Endothelial cell of umbilical vein (primary cell): ENCODE results near the gene HDAC10. TPM values are rescaled to one million over a fixed set of nuclear protein-coding genes. Genes with fewer than 3 reads are reported as not detected.

Source experiments
- BruUV-seq: library from RNA; stranded (reverse); fragments of 400-500 nt; replicated peaks from 2 replicates; lab custom pipeline; 2021; lab: Mats Ljungman, UMichigan
- CTCF ChIA-PET: fragments of 300-600, 350-600 bp; sonication (Branson Sonifier 250); formaldehyde crosslinking; loops from one replicate; lab custom pipeline; 2021; ENCODE audit warnings: antibody characterized with exemption, inconsistent platforms; lab: Charles Lee
- POLR2A ChIA-PET: fragments of 300-600, 350-600 bp; sonication (Branson Sonifier 250); formaldehyde crosslinking; loops from one replicate; lab custom pipeline; 2021; ENCODE audit warnings: antibody characterized with exemption, inconsistent platforms; lab: Charles Lee
- DNase-seq: peaks from one replicate; pipeline ENCODE4 v3.0.0-alpha.2; 2011; ENCODE audit warnings: low read depth, low spot score
- FAIRE-seq: peaks from 2 replicates; lab custom pipeline; 2011; peaks lifted over from hg19 to GRCh38; lab: Jason Lieb, UNC
- H2AFZ ChIP-seq: 2 replicates; pipeline ENCODE4 v1.6.0; 2012; ENCODE audit warnings: low read depth, low read length, control low read depth, inconsistent platforms
- H3K27ac ChIP-seq: 2 replicates; pipeline ENCODE4 v1.5.1; 2011; ENCODE audit warnings: low read depth, mild to moderate bottlenecking, control low read depth, low read length, moderate library complexity; ENCODE audit not compliant: insufficient read depth
- H3K27me3 ChIP-seq, 2 experiments: 2 replicates each; pipeline versions ENCODE4 v1.6.0 to v1.6.1; 2011; ENCODE audit warnings: low read length in 2 of 2, mixed read lengths in 1 of 2; ENCODE audit not compliant: control insufficient read depth in 2 of 2, insufficient read depth in 2 of 2
- H3K36me3 ChIP-seq, 2 experiments: 2 replicates in 1 of 2; 3 replicates in 1 of 2; pipeline ENCODE4 v1.5.1; 2011; ENCODE audit warnings: low read length in 2 of 2, mild to moderate bottlenecking in 1 of 2, moderate library complexity in 1 of 2; ENCODE audit not compliant: control insufficient read depth in 2 of 2, insufficient read depth in 2 of 2; ENCODE audit errors: extremely low read depth in 1 of 2
- H3K4me1 ChIP-seq: 3 replicates; pipeline ENCODE4 v1.5.1; 2011; ENCODE audit warnings: mild to moderate bottlenecking, low read length; ENCODE audit not compliant: control insufficient read depth, insufficient read depth; ENCODE audit errors: extremely low read depth
- H3K4me2 ChIP-seq: 2 replicates; pipeline ENCODE4 v1.6.1; 2011; ENCODE audit warnings: low read length, control low read depth, mixed read lengths; ENCODE audit not compliant: insufficient read depth
- H3K4me3 ChIP-seq, 3 experiments: fragments of 200-600 bp in 1 of 3; sonication (generic), shearing (Covaris generic) in 1 of 3; replicated peaks in 1 of 3; 2 replicates each; pipeline ENCODE4 v1.5.1; 2011 to 2016; ENCODE audit warnings: control low read depth in 3 of 3, low read length in 3 of 3, mild to moderate bottlenecking in 2 of 3, inconsistent platforms in 1 of 3, low read depth in 1 of 3, moderate library complexity in 1 of 3; ENCODE audit not compliant: insufficient read depth in 1 of 3
- H3K79me2 ChIP-seq: 2 replicates; pipeline ENCODE4 v1.6.0; 2012; ENCODE audit warnings: low read length, inconsistent platforms; ENCODE audit not compliant: control insufficient read depth, insufficient read depth
- H3K9ac ChIP-seq: replicated peaks from 2 replicates; pipeline ENCODE3; 2011; ENCODE audit warnings: low read length, control low read depth; ENCODE audit not compliant: insufficient read depth; ENCODE audit errors: extremely low read depth
- H3K9me1 ChIP-seq: replicated peaks from 3 replicates; pipeline ENCODE4 v1.6.0; 2011; ENCODE audit warnings: mild to moderate bottlenecking, low read length; ENCODE audit not compliant: control insufficient read depth, insufficient read depth; ENCODE audit errors: extremely low read depth
- H3K9me3 ChIP-seq: replicated peaks from 2 replicates; pipeline ENCODE4 v1.5.1; 2012; ENCODE audit warnings: low read length, inconsistent platforms; ENCODE audit not compliant: control insufficient read depth, insufficient read depth
- H4K20me1 ChIP-seq: replicated peaks from 2 replicates; pipeline ENCODE3; 2011; ENCODE audit warnings: mild to moderate bottlenecking, low read length; ENCODE audit not compliant: control insufficient read depth, insufficient read depth; ENCODE audit errors: extremely low read depth
- EZH2 ChIP-seq: IDR thresholded peaks from 2 replicates; pipeline ENCODE4 v1.6.1; 2012; ENCODE audit warnings: borderline replicate concordance, low read depth, mild to moderate bottlenecking, moderate library complexity, low read length, inconsistent platforms; ENCODE audit not compliant: severe bottlenecking
- FOS ChIP-seq: IDR thresholded peaks from 2 replicates; pipeline ENCODE4 v1.6.1; 2011; ENCODE audit warnings: mild to moderate bottlenecking, low read length, moderate library complexity, borderline replicate concordance; ENCODE audit not compliant: insufficient read depth
- GATA2 ChIP-seq: IDR thresholded peaks from 2 replicates; pipeline ENCODE4 v1.7.0; 2011; ENCODE audit warnings: low read depth, mild to moderate bottlenecking, moderate library complexity, mixed read lengths, low read length; ENCODE audit not compliant: insufficient read length, insufficient read depth
- JUN ChIP-seq: IDR thresholded peaks from 2 replicates; pipeline ENCODE4 v1.6.1; 2011; ENCODE audit warnings: borderline replicate concordance, low read depth; ENCODE audit not compliant: insufficient read length, insufficient read depth
- MYC ChIP-seq: IDR thresholded peaks from one replicate; pipeline ENCODE4 v1.6.1; 2011; ENCODE audit warnings: mild to moderate bottlenecking, low read depth, low read length
- POLR2A ChIP-seq: IDR thresholded peaks from 2 replicates; pipeline ENCODE4 v1.6.1; 2012; ENCODE audit warnings: low read depth, mild to moderate bottlenecking, control low read depth, low read length
- POLR2AphosphoS5 ChIP-seq: IDR thresholded peaks from 2 replicates; pipeline ENCODE4 v1.6.1; 2012; ENCODE audit warnings: low read depth, mild to moderate bottlenecking, control low read depth, low read length, moderate library complexity; ENCODE audit not compliant: insufficient read depth
- dilution Hi-C: fragments of 300-500 bp; cut with MboI; formaldehyde crosslinking; loops from one replicate; pipeline ENCODE4 v1.15.0; 2019; ENCODE audit warnings: low sequenced_read_pairs; ENCODE audit not compliant: extremely low pct_ligation_motif_present
- intact Hi-C: fragments of 100-400 bp; cut with micrococcal nuclease; formaldehyde crosslinking; loops from one replicate; pipeline ENCODE4 v1.10.0; 2022
- polyA plus RNA-seq, 4 experiments: library from polyadenylated mRNA; depleted of rRNA in 3 of 4; stranded (reverse) in 3 of 4; unstranded in 1 of 4; fragments of >200 nt; gene quantifications; 2 replicates each; pipeline versions ENCODE4 v1.2.1 to v1.2.3, GENCODE V29; 2011 to 2012; ENCODE audit warnings: missing spikeins in 1 of 4
- total RNA-seq: library from RNA; stranded (reverse); gene quantifications from 2 replicates; pipeline ENCODE4 v1.2.3, GENCODE V29; 2021
- TF ChIP-seq, protein P1 (sequence below), 2 donors: IDR thresholded peaks; 1 replicate in 1 of 2; 2 replicates in 1 of 2; pipeline ENCODE4 v1.5.1; 2011; ENCODE audit warnings: low read length in 2 of 2, mild to moderate bottlenecking in 2 of 2, moderate library complexity in 2 of 2, control low read depth in 1 of 2, inconsistent platforms in 1 of 2, low read depth in 1 of 2; ENCODE audit not compliant: insufficient read depth in 1 of 2; ENCODE audit errors: extremely low read depth in 1 of 2
- TF ChIP-seq, protein P2 (sequence below): IDR thresholded peaks from 2 replicates; pipeline ENCODE4 v1.6.1; 2011; ENCODE audit not compliant: insufficient read depth, insufficient read length

The HDAC10 gene
- total and polyA plus RNA-seq, 2 donors (not counting 3 experiments of a cell fraction or from before 2014, with no cell fraction given), result 32.6 to 47.0 TPM

DNA sequence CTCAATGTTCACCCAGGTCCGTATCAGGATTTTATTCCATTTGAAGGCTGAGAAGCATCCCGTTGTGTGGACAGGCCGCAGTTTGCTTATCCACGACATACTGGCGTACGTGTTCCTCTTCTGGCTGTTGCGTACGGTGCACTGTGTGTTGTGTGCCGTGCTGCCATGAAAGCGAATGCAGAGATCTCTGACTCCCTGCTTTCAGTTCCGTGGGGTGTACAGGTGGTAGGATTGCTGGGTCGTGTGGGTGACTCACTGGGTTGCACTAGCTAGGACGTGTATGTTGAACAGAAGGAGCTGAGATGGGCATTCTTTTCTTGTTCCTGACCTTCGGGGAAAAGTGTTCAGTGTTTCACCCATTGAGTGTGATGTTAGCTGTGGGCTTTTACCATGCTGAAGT lies 39.9 kb downstream of the HDAC10 start:
- Histone ChIP-seq H3K4me2 (no peak overlapping the region), H3K9me1 (no peaks in the 10 kb centered on the region), H3K27ac (no peak overlapping the region), H2AFZ (no peak overlapping the region), H3K9me3 (no peaks in the 10 kb centered on the region), H3K27me3 (no peaks in the 10 kb centered on the region), H3K4me1 (peaks cover 13% of the 10 kb centered on the region), H4K20me1 (no peaks in the 10 kb centered on the region), H3K36me3 (peaks cover 6 to 24% of the 10 kb centered on the region in 2 experiments), H3K79me2 (peaks cover 21% of the 10 kb centered on the region), H3K4me3 (no peak overlapping the region), H3K9ac (no peak overlapping the region)
- no peak for FAIRE-seq
- ChIA-PET CTCF (interaction anchor here (1.5 kb wide), 1 partner anchor 280 kb away, joined by 6 read pairs; no protein-coding TSS in a partner anchor), POLR2A (no interaction called here)
- BruUV-seq, result no TSS peak
- no peak for DNase-seq
- TF ChIP-seq, protein P1, sequence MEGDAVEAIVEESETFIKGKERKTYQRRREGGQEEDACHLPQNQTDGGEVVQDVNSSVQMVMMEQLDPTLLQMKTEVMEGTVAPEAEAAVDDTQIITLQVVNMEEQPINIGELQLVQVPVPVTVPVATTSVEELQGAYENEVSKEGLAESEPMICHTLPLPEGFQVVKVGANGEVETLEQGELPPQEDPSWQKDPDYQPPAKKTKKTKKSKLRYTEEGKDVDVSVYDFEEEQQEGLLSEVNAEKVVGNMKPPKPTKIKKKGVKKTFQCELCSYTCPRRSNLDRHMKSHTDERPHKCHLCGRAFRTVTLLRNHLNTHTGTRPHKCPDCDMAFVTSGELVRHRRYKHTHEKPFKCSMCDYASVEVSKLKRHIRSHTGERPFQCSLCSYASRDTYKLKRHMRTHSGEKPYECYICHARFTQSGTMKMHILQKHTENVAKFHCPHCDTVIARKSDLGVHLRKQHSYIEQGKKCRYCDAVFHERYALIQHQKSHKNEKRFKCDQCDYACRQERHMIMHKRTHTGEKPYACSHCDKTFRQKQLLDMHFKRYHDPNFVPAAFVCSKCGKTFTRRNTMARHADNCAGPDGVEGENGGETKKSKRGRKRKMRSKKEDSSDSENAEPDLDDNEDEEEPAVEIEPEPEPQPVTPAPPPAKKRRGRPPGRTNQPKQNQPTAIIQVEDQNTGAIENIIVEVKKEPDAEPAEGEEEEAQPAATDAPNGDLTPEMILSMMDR (IDR thresholded peaks at IDR 0.05; ENCODE audit: extremely low read depth in 1 of 2, insufficient read depth in 1 of 2, low read depth in 1 of 2, low read length in 2 of 2), result no peak
- no peak for TF ChIP-seq POLR2AphosphoS5
- TF ChIP-seq, protein P2, sequence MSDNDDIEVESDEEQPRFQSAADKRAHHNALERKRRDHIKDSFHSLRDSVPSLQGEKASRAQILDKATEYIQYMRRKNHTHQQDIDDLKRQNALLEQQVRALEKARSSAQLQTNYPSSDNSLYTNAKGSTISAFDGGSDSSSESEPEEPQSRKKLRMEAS, result no peak
- no peak for TF ChIP-seq FOS
- no peak for TF ChIP-seq JUN
- no peak for TF ChIP-seq GATA2
- no peak for TF ChIP-seq POLR2A
- no peak for TF ChIP-seq MYC
- no peak for TF ChIP-seq EZH2
- intact Hi-C loops (no loop called here), dilution Hi-C loops (no loop called here)
